IPS DF 6.9 (cell line): ENCODE measurements around the gene DCST2.
"Not testable (repeated sequence)": the region's sequence is repeated elsewhere in the genome, so short reads cannot be mapped to it uniquely, and the experiment has no call there.

Experiments used
- DNase-seq: peaks from one replicate; pipeline ENCODE4 v3.0.0-alpha.2; 2013; ENCODE audit warnings: low read depth, low spot score
- H3K27ac ChIP-seq: one replicate; pipeline ENCODE4 v1.5.1; 2013; ENCODE audit warnings: low read length, control low read depth
- H3K27me3 ChIP-seq: 2 replicates; pipeline ENCODE4 v1.6.1; 2013; ENCODE audit warnings: mild to moderate bottlenecking, low read length; ENCODE audit not compliant: control insufficient read depth, insufficient read depth
- H3K36me3 ChIP-seq: 2 replicates; pipeline ENCODE4 v1.6.1; 2013; ENCODE audit warnings: low read length; ENCODE audit not compliant: control insufficient read depth, insufficient read depth
- H3K4me1 ChIP-seq: 2 replicates; pipeline ENCODE4 v1.6.1; 2013; ENCODE audit warnings: low read length; ENCODE audit not compliant: control insufficient read depth, insufficient read depth
- H3K4me3 ChIP-seq: 2 replicates; pipeline ENCODE4 v1.5.1; 2013; ENCODE audit warnings: mild to moderate bottlenecking, low read length
- H3K9me3 ChIP-seq: 2 replicates; pipeline ENCODE4 v1.6.1; 2013; ENCODE audit warnings: low read length, inconsistent platforms; ENCODE audit not compliant: control insufficient read depth, insufficient read depth
- WGBS: extraction: QIAGEN DNeasy Blood & Tissue Kit; methylation state at CpG from one replicate; pipeline ENCODE4 v1.1.7; 2013; ENCODE audit warnings: mixed read lengths, missing lambda C conversion rate; ENCODE audit not compliant: insufficient read length, insufficient coverage; 5-methylcytosine and 5-hydroxymethylcytosine counted together

The DCST2 gene

DNA sequence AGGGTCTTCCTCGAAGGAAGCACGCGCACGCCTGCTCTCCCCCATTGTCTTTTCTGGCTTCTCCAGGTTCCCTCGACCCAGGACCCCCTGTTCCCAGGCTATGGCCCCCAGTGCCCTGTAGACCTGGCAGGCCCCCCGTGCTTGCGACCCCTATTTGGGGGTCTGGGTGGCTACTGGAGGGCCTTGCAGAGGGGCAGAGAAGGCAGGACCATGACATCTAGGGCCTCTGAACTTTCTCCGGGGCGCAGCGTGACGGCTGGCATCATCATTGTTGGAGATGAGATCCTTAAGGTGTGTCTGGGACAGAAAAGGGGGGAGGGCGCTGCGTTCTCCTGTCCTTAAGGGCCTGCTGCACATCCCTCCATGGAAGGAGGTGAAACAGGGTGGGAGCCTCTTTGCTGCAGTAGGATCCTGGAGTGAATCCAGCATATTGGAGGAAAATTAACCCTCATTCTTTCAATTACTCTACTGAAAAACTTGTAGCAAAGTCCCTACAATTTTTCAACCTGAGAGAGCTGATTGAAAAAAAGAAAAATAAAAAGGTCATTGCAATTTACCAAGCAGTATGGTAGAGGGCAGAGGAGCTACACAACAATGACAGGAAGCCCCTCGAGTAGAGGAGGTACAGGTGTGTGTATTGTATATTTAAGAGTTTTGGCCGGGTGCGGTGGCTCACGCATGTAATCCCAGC is 49.7 kb downstream of the DCST2 start:
- Histone ChIP-seq H3K27me3 (no peaks in the 10 kb centered on the region), H3K4me1 (no peaks in the 10 kb centered on the region), H3K36me3 (peaks cover 16% of the 10 kb centered on the region), H3K27ac (no peak overlapping the region), H3K4me3 (peak overlapping the region; percentile 88; the same call in 1 of the 2 replicates), H3K9me3 (no peaks in the 10 kb centered on the region)
- no peak for DNase-seq
- WGBS: no CpG with 5 or more reads among the region's 17 CpGs

DNA sequence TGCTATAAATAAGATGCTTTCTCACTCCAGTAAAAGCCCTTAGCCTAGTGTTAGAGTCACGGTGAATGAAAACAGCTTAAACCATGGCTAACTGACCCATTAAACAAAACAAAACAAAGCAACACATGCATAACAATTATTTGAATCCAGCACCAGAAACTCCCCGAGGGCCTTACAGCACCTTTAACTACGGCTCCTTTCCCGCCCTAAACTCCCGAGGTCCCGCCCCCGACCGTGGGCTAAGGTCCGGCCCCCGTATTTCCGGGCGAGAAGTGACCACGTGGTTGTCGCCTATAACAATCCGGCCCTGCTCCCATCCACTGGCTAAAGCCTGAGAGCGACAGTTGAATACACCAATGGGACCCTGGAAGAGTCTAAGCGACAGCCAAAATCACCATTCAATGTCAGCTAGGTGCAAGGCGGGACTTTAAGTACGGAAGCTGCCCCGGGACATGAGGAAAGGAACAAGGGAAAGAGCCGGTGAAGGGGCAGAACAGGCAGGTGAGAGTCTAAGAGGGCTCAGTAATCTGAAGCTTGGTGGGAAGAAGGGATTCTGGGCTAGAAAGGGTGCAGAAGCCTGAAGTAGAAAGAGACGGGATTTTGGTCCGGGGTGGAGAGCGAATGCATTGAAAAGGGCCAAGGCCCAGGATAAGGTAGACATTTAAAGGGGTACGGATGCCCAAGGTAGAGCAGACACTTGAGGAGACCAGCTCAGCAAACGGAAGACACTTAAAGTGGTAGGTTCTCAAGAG is 50.5 kb downstream of the DCST2 start, which contains the start of gene FLAD1:
FLAD1 (plus strand) TSS at position 448 of the 752 bp plus-strand sequence. CDS start 351 bp downstream, outside the sequence.
- Histone ChIP-seq H3K27ac (no peak within 1 kb of the TSS), H3K36me3 (peaks cover 9% of the 10 kb centered on the region), H3K4me3 (peak within 1 kb of the TSS; percentile 88), H3K4me1 (no peaks in the 10 kb centered on the region), H3K27me3 (no peaks in the 10 kb centered on the region), H3K9me3 (no peaks in the 10 kb centered on the region)
- WGBS: no CpG with 5 or more reads among the region's 26 CpGs
- peak; percentile 100 for DNase-seq

DNA sequence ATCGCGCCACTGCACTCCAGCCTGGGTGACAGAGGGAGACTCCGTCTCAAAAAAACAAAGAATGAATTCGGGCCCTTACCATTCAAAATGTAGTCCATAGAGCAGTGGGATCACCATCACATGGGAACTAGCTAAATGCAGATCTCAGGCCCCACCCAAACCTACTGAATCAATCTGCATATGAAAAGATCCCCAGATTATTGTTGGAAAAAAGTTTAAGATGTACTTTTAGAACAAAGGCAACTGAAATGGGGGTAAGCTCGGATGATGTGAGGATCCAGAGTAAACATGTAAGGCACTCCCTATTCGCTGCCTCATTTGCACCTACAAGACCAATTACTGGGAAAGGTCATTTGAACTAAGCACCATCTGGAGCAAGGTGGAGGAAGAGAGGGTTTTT is 51.2 kb downstream of the DCST2 start:
- Histone ChIP-seq H3K4me1 (no peaks in the 10 kb centered on the region), H3K27me3 (no peaks in the 10 kb centered on the region), H3K36me3 (peaks cover 6% of the 10 kb centered on the region; the same call in 1 of the 2 replicates), H3K9me3 (no peaks in the 10 kb centered on the region), H3K4me3 (peak overlapping the region; percentile 23; the same call in 1 of the 2 replicates), H3K27ac (no peak overlapping the region)
- no peak for DNase-seq
- no CpG with 5 or more reads among the region's 6 CpGs for WGBS

DNA sequence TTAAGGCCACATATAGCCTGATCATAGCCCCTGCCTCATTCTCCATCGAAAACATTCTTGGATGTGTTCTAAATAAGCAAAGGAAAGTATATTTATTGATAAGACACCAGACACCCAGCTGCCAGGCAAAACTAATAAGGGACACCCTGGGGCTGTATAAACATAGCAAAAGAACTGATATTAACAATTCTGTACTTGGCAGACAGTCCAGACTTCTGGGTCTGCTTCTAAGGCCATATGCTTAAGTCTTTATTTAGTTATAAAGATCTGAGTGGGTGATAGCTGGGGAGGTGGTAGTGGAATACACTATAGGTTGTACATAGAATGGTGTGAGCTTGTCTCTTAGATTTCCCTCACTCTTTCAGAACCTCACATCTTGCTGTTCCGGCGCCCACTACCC is 55.2 kb downstream of the DCST2 start:
- Histone ChIP-seq H3K4me3 (no peak overlapping the region), H3K9me3 (no peaks in the 10 kb centered on the region), H3K27ac (no peak overlapping the region), H3K4me1 (no peaks in the 10 kb centered on the region), H3K27me3 (no peaks in the 10 kb centered on the region), H3K36me3 (peaks cover 6% of the 10 kb centered on the region; the same call in 1 of the 2 replicates)
- WGBS: no CpG with 5 or more reads among the region's 3 CpGs
- no peak for DNase-seq

DNA sequence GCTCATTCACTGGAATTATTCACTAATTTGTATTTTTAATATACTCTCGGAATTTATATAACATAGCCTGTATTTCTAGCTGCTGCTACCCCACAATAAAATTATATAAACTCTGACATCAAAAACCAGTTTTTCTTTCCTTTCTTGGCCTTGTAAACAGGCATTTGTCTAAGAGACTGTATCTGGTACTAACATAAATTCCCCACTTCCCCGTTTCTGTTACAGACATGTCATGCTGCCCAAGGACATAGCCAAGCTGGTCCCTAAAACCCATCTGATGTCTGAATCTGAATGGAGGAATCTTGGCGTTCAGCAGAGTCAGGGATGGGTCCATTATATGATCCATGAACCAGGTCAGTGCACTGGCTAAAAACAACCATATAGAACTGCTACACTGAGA is 55.8 kb downstream of the DCST2 start:
- H3K4me1 ChIP-seq, H3K9me3 ChIP-seq, DNase-seq, H3K4me3 ChIP-seq, H3K27me3 ChIP-seq, H3K27ac ChIP-seq, H3K36me3 ChIP-seq: not testable (repeated sequence)
- WGBS: no CpG with 5 or more reads among the region's 3 CpGs

DNA sequence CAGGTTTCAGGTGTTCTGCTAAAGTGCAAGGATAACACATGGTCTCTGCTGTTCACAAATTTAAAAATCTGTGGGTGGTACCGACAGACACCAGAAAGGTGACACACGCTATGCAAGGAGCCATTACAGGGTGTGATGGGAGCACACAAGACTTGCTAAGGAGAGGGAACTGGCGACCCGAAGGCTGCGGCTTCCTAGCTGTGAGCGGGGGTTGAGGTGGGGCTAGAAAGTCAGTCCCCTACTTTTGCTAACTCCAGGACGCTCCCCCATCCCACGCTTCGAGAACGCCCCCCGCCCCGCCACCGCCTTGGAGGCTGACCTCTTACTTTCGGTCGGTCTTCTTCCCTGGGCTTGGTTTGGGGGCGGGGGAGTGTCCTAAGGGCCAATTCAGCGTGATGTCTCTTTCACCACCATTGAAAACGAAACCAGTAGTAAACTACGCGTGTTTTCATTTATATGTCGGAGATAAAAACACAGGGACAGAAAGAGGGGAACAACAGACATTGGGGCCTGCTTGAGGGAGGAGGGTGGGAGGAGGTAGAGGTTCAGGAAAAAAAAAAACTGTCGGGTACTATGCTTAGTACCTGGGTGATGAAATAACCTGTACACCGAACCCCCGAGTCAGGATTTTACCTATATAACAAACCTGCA is 58.0 kb downstream of the DCST2 start:
- Histone ChIP-seq H3K9me3 (no peaks in the 10 kb centered on the region), H3K27me3 (no peaks in the 10 kb centered on the region), H3K36me3 (peaks cover 6% of the 10 kb centered on the region; the same call in 1 of the 2 replicates), H3K27ac (peak overlapping the region; percentile 6), H3K4me1 (peaks cover 8% of the 10 kb centered on the region; the same call in 1 of the 2 replicates), H3K4me3 (peak overlapping the region; percentile 82; the same call in 1 of the 2 replicates)
- WGBS: no CpG with 5 or more reads among the region's 24 CpGs
- no peak for DNase-seq

DNA sequence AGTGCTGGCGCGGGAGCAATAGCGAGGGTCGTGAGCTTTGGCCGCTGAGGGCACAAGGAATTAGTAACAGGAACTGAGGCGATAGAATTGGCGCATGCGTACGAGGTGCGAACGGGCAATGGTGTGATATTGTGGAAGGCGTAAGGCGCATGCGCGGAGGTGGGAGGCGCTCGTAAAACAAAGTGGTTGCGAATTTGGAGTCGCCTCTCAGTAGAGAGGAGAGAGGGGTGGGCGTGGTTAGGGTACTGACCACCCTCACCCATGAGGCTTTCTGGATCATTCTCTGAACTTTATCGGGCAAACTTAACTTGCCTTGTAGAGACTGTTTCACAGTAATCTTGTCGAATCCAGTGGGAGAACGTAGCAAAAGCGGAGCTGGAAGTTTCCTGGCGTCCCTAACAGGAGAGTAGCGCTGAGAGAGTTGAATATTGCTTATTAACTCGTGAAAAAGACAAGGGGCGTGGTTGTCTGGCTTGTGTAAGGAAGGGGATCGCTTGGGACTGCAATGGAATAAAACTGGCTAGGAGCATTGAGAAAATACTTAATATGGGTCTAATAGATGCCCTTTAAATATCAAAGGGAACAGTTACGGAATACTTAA is 58.7 kb downstream of the DCST2 start:
- DNase-seq: no peak
- H3K27me3 ChIP-seq: no peaks in the 10 kb centered on the region
- H3K27ac ChIP-seq: peak overlapping the region; percentile 6
- H3K36me3 ChIP-seq: peaks cover 6% of the 10 kb centered on the region; the same call in 1 of the 2 replicates
- peaks cover 8% of the 10 kb centered on the region; the same call in 1 of the 2 replicates for H3K4me1 ChIP-seq
- peak overlapping the region; percentile 82 for H3K4me3 ChIP-seq
- no peaks in the 10 kb centered on the region for H3K9me3 ChIP-seq
- no CpG with 5 or more reads among the region's 30 CpGs for WGBS

- Histone ChIP-seq H3K27me3 (no peaks in the 10 kb centered on the region), H3K4me1 (peaks cover 8% of the 10 kb centered on the region; the same call in 1 of the 2 replicates), H3K4me3 (peak within 1 kb of the TSS; percentile 83), H3K36me3 (peaks cover under 1% of the 10 kb centered on the region; the same call in 1 of the 2 replicates), H3K27ac (peak within 1 kb of the TSS; percentile 6), H3K9me3 (no peaks in the 10 kb centered on the region)
- WGBS: no CpG with 5 or more reads among the region's 47 CpGs
- DNase-seq: peak; percentile 99
These were observed 59.3 kb downstream of the DCST2 start, which contains the start of gene CKS1B for GRCh38 chr1:154974102-154974807. CKS1B (plus strand) TSS chr1:154974681; CDS start chr1:154974746, 65 bp downstream.

DNA sequence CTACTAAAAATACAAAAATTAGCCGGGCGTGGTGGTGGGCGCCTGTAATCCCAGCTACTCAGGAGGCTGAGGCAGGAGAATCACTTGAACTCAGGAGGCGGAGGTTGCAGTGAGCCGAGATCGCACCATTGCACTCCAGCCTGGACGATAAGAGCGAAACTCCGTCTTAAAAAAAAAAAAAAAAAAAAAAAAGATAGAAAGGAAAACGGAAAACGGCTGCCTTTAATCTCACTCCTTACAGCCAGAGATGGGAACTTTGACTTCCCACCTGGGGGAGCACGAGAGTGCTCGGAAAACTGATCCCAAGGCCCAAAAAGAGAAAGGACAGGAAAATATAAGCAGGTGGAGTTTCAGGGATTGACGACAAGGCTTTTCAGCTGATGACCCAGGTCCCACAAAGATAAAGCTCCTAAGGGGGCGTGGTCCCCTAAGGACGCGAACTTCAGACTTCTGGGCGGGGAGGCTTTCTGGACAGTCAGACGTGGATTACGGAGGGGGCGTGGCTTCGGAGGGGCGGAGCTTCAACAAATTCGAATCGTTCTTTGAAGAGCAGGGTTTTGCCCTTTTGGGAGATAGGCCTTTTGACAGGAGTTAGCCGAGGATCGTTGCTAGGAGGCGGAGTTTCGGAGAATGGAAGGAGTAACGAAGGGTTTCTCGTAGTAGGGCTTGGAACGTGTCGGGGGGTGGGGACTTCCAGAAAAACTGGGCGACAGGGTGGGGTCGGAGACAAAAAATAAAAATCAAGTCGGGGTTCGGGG is 60.1 kb downstream of the DCST2 start:
- Histone ChIP-seq H3K27me3 (no peaks in the 10 kb centered on the region), H3K27ac (peak overlapping the region; percentile 70), H3K4me1 (peaks cover 10% of the 10 kb centered on the region), H3K9me3 (no peaks in the 10 kb centered on the region), H3K4me3 (peak overlapping the region; percentile 83; the same call in 1 of the 2 replicates), H3K36me3 (no peaks in the 10 kb centered on the region; the same call in 1 of the 2 replicates)
- DNase-seq: peak; percentile 98
- WGBS: no CpG with 5 or more reads among the region's 37 CpGs
